Esophagus muscularis mucosa (tissue), 4 donors: ENCODE data around the gene EDIL3. TPM values are rescaled to one million over a fixed set of nuclear protein-coding genes. Genes with fewer than 3 reads are reported as not detected.

ENCODE experiments used
- DNase-seq: peaks from one replicate; pipeline ENCODE4 v3.0.0-alpha.2; 2017; ENCODE audit errors: extremely low spot score
- H3K27ac ChIP-seq, 4 donors: fragments of 200-600 bp; sonication (generic); replicated peaks in 1 of 4; 1 replicate in 3 of 4; 2 replicates in 1 of 4; pipeline ENCODE4 v1.5.1; 2016 to 2019; ENCODE audit warnings: mild to moderate bottlenecking in 1 of 4
- H3K27me3 ChIP-seq, 4 donors: fragments of 200-600 bp; sonication (generic); one replicate each; pipeline versions ENCODE4 v1.5.1 to v1.6.0; 2016 to 2019
- H3K36me3 ChIP-seq, 4 donors: fragments of 200-600 bp; sonication (generic); one replicate each; pipeline ENCODE4 v1.5.1; 2016 to 2019
- H3K4me1 ChIP-seq, 4 donors: fragments of 200-600 bp; sonication (generic); one replicate each; pipeline ENCODE4 v1.5.1; 2016 to 2019
- H3K4me3 ChIP-seq, 4 donors: fragments of 200-600 bp; sonication (generic); 1 replicate in 2 of 4; 2 replicates in 2 of 4; pipeline ENCODE4 v1.5.1; 2016 to 2019; ENCODE audit warnings: mild to moderate bottlenecking in 4 of 4, moderate library complexity in 1 of 4
- H3K9me3 ChIP-seq, 4 donors: fragments of 200-600 bp; sonication (generic); 1 replicate in 3 of 4; 2 replicates in 1 of 4; pipeline ENCODE4 v1.5.1; 2016 to 2019
- CTCF ChIP-seq, 3 experiments: fragments of 200-600 bp in 2 of 3; fragments of 450-650 bp in 1 of 3; sonication (generic) in 2 of 3; IDR thresholded peaks; one replicate each; pipeline ENCODE4 v1.5.1; 2017 to 2019; ENCODE audit warnings: antibody characterized with exemption in 3 of 3, mild to moderate bottlenecking in 2 of 3, moderate library complexity in 1 of 3
- EP300 ChIP-seq: sonication (generic); formaldehyde crosslinking; IDR thresholded peaks from one replicate; pipeline ENCODE4 v1.6.1; 2017; ENCODE audit warnings: antibody characterized with exemption
- POLR2A ChIP-seq: fragments of 450-650 bp; IDR thresholded peaks from one replicate; pipeline ENCODE4 v1.6.1; 2017; ENCODE audit warnings: antibody characterized with exemption, moderate library complexity, mild to moderate bottlenecking, low read depth
- POLR2AphosphoS5 ChIP-seq, 2 donors: sonication (generic); formaldehyde crosslinking; IDR thresholded peaks; one replicate each; pipeline ENCODE4 v1.6.1; 2017; ENCODE audit warnings: antibody characterized with exemption in 2 of 2
- WGBS: methylation state at CpG from one replicate; pipeline ENCODE4 v1.1.5; 2018; 5-methylcytosine and 5-hydroxymethylcytosine counted together
- intact Hi-C: fragments of 100-400 bp; cut with DNase I; formaldehyde crosslinking; loops from one replicate; pipeline ENCODE4 v1.15.1; 2023
- total RNA-seq, 4 donors: library from RNA; depleted of rRNA; stranded (reverse); fragments of >200 nt; gene quantifications; one replicate each; pipeline versions ENCODE4 v1.1.0 to v1.2.1, GENCODE V29; 2016

The EDIL3 gene
- total RNA-seq, 4 donors from 2014 or later, result 10.0 to 17.9 (median 10.8) TPM

DNA sequence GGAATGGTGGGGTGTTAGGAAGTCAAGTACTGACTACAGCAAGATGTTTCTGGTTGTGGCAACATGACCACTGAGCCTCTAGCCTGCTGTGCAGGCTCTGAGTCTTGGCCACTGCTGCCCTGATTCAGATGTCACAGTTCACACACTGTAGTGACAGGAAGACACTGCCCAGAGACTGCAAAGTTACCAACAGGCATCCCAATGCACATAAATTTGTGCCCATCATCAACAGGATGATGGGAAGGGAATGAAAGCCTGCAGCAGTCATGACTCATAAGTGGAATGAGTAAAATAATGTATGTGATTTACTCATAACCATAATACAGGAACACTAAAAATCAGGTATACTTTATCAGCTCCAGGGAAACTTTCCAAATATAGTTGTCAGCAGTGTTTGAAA is 412.4 kb downstream of the EDIL3 start:
- no peaks in the 10 kb centered on the region for H3K9me3 ChIP-seq
- no peak overlapping the region for H3K27ac ChIP-seq
- no peak overlapping the region for H3K4me3 ChIP-seq
- intact Hi-C loops, result no loop called here
- no peak for TF ChIP-seq CTCF (IDR thresholded peaks at IDR 0.05)
- no peak for TF ChIP-seq POLR2A
- no peak for TF ChIP-seq EP300
- no peak for TF ChIP-seq POLR2AphosphoS5 (IDR thresholded peaks at IDR 0.05)
- no peak for DNase-seq
- no peaks in the 10 kb centered on the region for H3K27me3 ChIP-seq
- H3K4me1 ChIP-seq, result no peaks in the 10 kb centered on the region
- no peaks in the 10 kb centered on the region for H3K36me3 ChIP-seq

GRCh38 chr5:83967417-83967816 is 417.3 kb downstream of the EDIL3 start:
- Histone ChIP-seq H3K4me3 (no peak overlapping the region), H3K36me3 (no peaks in the 10 kb centered on the region), H3K9me3 (no peaks in the 10 kb centered on the region), H3K4me1 (no peaks in the 10 kb centered on the region), H3K27ac (no peak overlapping the region), H3K27me3 (no peaks in the 10 kb centered on the region)
- no peak for DNase-seq
- intact Hi-C loops, result no loop called here
- TF ChIP-seq POLR2AphosphoS5 (IDR thresholded peaks at IDR 0.05) (no peak), CTCF (IDR thresholded peaks at IDR 0.05) (no peak), POLR2A (no peak), EP300 (no peak)
- 36% methylated on average over 1 of the region's 1 CpG for WGBS

- H3K27me3 ChIP-seq, result no peaks in the 10 kb centered on the region
- no peaks in the 10 kb centered on the region for H3K4me1 ChIP-seq
- intact Hi-C loops, result no loop called here
- TF ChIP-seq EP300 (no peak), POLR2A (no peak), POLR2AphosphoS5 (IDR thresholded peaks at IDR 0.05) (no peak), CTCF (IDR thresholded peaks at IDR 0.05) (no peak)
- DNase-seq, result no peak
- WGBS, result 47% methylated on average over 3 of the region's 3 CpGs
- H3K27ac ChIP-seq, result no peak overlapping the region
- no peaks in the 10 kb centered on the region for H3K36me3 ChIP-seq
- no peak overlapping the region for H3K4me3 ChIP-seq
- no peaks in the 10 kb centered on the region for H3K9me3 ChIP-seq
Measured at GRCh38 chr5:83965441-83965840, 419.2 kb downstream of the EDIL3 start.

DNA sequence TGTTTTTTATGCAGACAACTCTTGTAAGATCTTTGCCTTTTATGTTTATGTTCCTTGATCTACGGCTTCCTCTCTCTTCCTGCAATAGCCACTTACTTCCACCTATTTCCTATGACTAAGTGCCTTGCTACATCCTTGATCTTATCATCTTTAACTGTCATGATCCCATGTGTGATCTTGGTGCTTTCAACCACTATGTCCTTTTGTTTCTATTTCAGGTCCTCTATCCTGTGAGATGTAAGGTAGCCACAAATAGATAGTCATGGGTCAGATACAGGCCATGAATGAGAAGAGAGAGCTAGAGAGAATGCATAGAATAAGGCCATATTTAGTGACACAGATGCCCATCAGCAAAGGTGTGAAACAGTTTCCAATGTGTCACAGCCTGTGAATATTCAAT is 420.4 kb downstream of the EDIL3 start:
- Histone ChIP-seq H3K27ac (no peak overlapping the region), H3K4me1 (no peaks in the 10 kb centered on the region), H3K36me3 (no peaks in the 10 kb centered on the region), H3K4me3 (no peak overlapping the region), H3K9me3 (no peaks in the 10 kb centered on the region), H3K27me3 (no peaks in the 10 kb centered on the region)
- 70% methylated on average over 1 of the region's 1 CpG for WGBS
- TF ChIP-seq POLR2A, result no peak
- no peak for DNase-seq
- intact Hi-C loops, result no loop called here

DNA sequence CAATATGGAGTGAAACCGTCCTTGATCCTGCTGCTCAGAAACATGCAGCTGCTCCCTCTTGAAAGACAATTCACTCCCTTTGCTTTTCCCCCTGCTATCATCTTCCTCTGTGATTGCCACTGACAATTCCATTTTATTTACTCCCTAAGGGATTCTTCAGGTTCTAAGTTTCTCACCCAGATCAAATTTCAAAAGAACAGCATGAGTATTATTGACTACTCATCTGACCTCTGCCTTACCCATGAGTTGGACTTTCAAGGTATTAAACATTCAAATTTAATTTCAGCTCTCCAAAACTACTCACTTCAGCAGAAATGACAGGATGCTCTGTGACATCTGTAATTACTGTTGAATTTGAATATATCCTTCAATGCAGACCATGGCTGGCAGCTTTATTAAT is 427.5 kb downstream of the EDIL3 start:
- TF ChIP-seq EP300, result no peak
- no peak for TF ChIP-seq POLR2AphosphoS5 (IDR thresholded peaks at IDR 0.05)
- no peak for TF ChIP-seq CTCF (IDR thresholded peaks at IDR 0.05)
- no peak for TF ChIP-seq POLR2A
- Histone ChIP-seq H3K4me1 (peaks cover 0 to 24% (median 3%) of the 10 kb centered on the region in 4 donors), H3K4me3 (no peak overlapping the region), H3K27me3 (no peaks in the 10 kb centered on the region), H3K9me3 (no peaks in the 10 kb centered on the region), H3K36me3 (no peaks in the 10 kb centered on the region), H3K27ac (no peak overlapping the region)
- intact Hi-C loops, result no loop called here
- WGBS, result 96% methylated on average over 1 of the region's 1 CpG
- DNase-seq, result no peak
